Activated T-cell treated with anti-CD3 and anti-CD28 coated beads for 48 hours (primary cell): ENCODE results near the gene HGD.
A peak's percentile ranks its signal among the peaks of the same experiment; 100 is the strongest.

Experiments
- DNase-seq: peaks from one replicate; pipeline ENCODE4 v3.0.0-alpha.2; 2020; ENCODE audit warnings: low read depth

HGD gene

GRCh38 chr3:120682095-120682681 lies at the start of gene HGD:
Gene HGD (minus strand): TSS chr3:120682239. CDS start chr3:120682111, 128 bp downstream.
- DNase-seq = no peak

- DNase-seq = no peak
These were observed 48.8 kb upstream of the HGD start for GRCh38 chr3:120730576-120731542.

- DNase-seq = no peak
These were observed 44.8 kb upstream of the HGD start for GRCh38 chr3:120726791-120727190.

GRCh38 chr3:120719167-120719834 lies 37.3 kb upstream of the HGD start:
- DNase-seq = peak; percentile 32

- DNase-seq = no peak
These were observed 31.2 kb upstream of the HGD start for GRCh38 chr3:120713262-120713661.

GRCh38 chr3:120710369-120710768 lies 28.3 kb upstream of the HGD start:
- no peak for DNase-seq

- DNase-seq = no peak
These were observed 26.4 kb upstream of the HGD start for GRCh38 chr3:120708408-120708807.

- DNase-seq = no peak
These were observed 24.9 kb upstream of the HGD start for GRCh38 chr3:120706950-120707349.

- DNase-seq = no peak
These were observed 24.0 kb upstream of the HGD start for GRCh38 chr3:120705884-120706582.

GRCh38 chr3:120699333-120699732 lies 17.3 kb upstream of the HGD start:
- DNase-seq = no peak

GRCh38 chr3:120693439-120694171 lies 11.6 kb upstream of the HGD start:
- no peak for DNase-seq

GRCh38 chr3:120689395-120689794 lies 7.4 kb upstream of the HGD start:
- DNase-seq = no peak

GRCh38 chr3:120688121-120688520 lies 6.1 kb upstream of the HGD start:
- no peak for DNase-seq

- no peak for DNase-seq
These were observed 3.4 kb upstream of the HGD start for GRCh38 chr3:120685411-120685810.

GRCh38 chr3:120684896-120685295 lies 2.9 kb upstream of the HGD start:
- no peak for DNase-seq

- no peak for DNase-seq
These were observed 1.7 kb upstream of the HGD start for GRCh38 chr3:120683671-120684301.

- DNase-seq = no peak
These were observed 1.2 kb upstream of the HGD start for GRCh38 chr3:120683213-120683612.

GRCh38 chr3:120681506-120682038 lies 467 bp downstream of the HGD start:
- DNase-seq = no peak

- no peak for DNase-seq
These were observed 1.0 kb downstream of the HGD start for GRCh38 chr3:120681018-120681417.

GRCh38 chr3:120680193-120680894 lies 1.7 kb downstream of the HGD start:
- no peak for DNase-seq
